T-cell (primary cell): ENCODE data around the gene SMARCD1. TPM values are rescaled to one million over a fixed set of nuclear protein-coding genes. Genes with fewer than 3 reads are reported as not detected.

Experiments
- ATAC-seq, 4 experiments: fragments of 200-7000 bp in 3 of 4; fragments of 150-1000 bp in 1 of 4; cut with Tn5 transposase; replicated peaks in 1 of 4; 1 replicate in 3 of 4; 2 replicates in 1 of 4; pipeline ENCODE4 v1.10.0; 2021; ENCODE audit warnings: moderate library complexity in 3 of 4, mild to moderate bottlenecking in 2 of 4, moderate number of reproducible peaks in 1 of 4
- CTCF ChIA-PET, 2 donors: fragments of 300-600 bp; sonication (Branson Sonifier 250); formaldehyde crosslinking; loops; one replicate each; lab custom pipeline; 2022; ENCODE audit warnings: antibody characterized with exemption in 2 of 2; lab: Charles Lee
- POLR2A ChIA-PET, 2 donors: fragments of 300-600 bp; sonication (Branson Sonifier 250); formaldehyde crosslinking; loops; one replicate each; lab custom pipeline; 2022; ENCODE audit warnings: antibody characterized with exemption in 2 of 2; lab: Charles Lee
- DNase-seq, 35 experiments: peaks; one replicate each; pipeline versions ENCODE4 v3.0.0 to v3.0.0-alpha.2; 2013 to 2023
- H3K27ac ChIP-seq: one replicate; pipeline ENCODE4 v1.5.1; 2013; ENCODE audit warnings: low read length
- H3K27me3 ChIP-seq, 2 experiments: replicated peaks in 1 of 2; 1 replicate in 1 of 2; 2 replicates in 1 of 2; pipeline versions ENCODE4 v1.6.1 to v1.7.0; 2013; ENCODE audit warnings: low read length in 1 of 2, mixed read lengths in 1 of 2; ENCODE audit not compliant: control insufficient read depth in 2 of 2, insufficient read depth in 2 of 2; ENCODE audit errors: extremely low read depth in 1 of 2
- H3K36me3 ChIP-seq, 2 donors: 1 replicate in 1 of 2; 2 replicates in 1 of 2; pipeline versions ENCODE4 v1.6.1 to v1.7.0; 2013; ENCODE audit warnings: low read length in 1 of 2; ENCODE audit not compliant: control insufficient read depth in 2 of 2, insufficient read depth in 1 of 2; ENCODE audit errors: extremely low read depth in 1 of 2
- H3K4me1 ChIP-seq, 2 experiments: 1 replicate in 1 of 2; 2 replicates in 1 of 2; pipeline versions ENCODE4 v1.6.1 to v1.7.0; 2013; ENCODE audit warnings: low read length in 2 of 2, mixed read lengths in 1 of 2; ENCODE audit not compliant: insufficient read depth in 2 of 2, control insufficient read depth in 1 of 2; ENCODE audit errors: extremely low read depth in 1 of 2
- H3K4me3 ChIP-seq, 2 donors: 1 replicate in 1 of 2; 2 replicates in 1 of 2; pipeline versions ENCODE4 v1.5.1 to v1.7.0; 2013; ENCODE audit warnings: mild to moderate bottlenecking in 2 of 2, low read length in 1 of 2, moderate library complexity in 1 of 2; ENCODE audit not compliant: control insufficient read depth in 1 of 2; ENCODE audit errors: extremely low read depth in 1 of 2
- H3K9me3 ChIP-seq: 2 replicates; pipeline ENCODE4 v1.7.0; 2013
- H3K27ac Mint-ChIP-seq, 2 donors: one replicate each; pipeline ENCODE4 v1.8.0; 2020 to 2021; ENCODE audit warnings: mild to moderate bottlenecking in 2 of 2, mixed read lengths in 2 of 2
- H3K27me3 Mint-ChIP-seq, 2 donors: one replicate each; pipeline ENCODE4 v1.8.0; 2021 to 2022; ENCODE audit warnings: mixed read lengths in 2 of 2
- H3K36me3 Mint-ChIP-seq: one replicate; pipeline ENCODE4 v1.8.0; 2021; ENCODE audit warnings: mixed read lengths
- H3K4me1 Mint-ChIP-seq, 3 donors: one replicate each; pipeline ENCODE4 v1.8.0; 2020 to 2022; ENCODE audit warnings: mixed read lengths in 3 of 3, mild to moderate bottlenecking in 1 of 3
- H3K4me3 Mint-ChIP-seq, 3 donors: one replicate each; pipeline ENCODE4 v1.8.0; 2020 to 2022; ENCODE audit warnings: mild to moderate bottlenecking in 3 of 3, mixed read lengths in 3 of 3, moderate library complexity in 3 of 3
- H3K9me3 Mint-ChIP-seq, 3 donors: one replicate each; pipeline ENCODE4 v1.8.0; 2020 to 2022; ENCODE audit warnings: mixed read lengths in 3 of 3
- WGBS: methylation state at CpG from one replicate; pipeline ENCODE4 v1.1.5; 2013; ENCODE audit warnings: missing lambda C conversion rate; ENCODE audit not compliant: insufficient coverage; 5-methylcytosine and 5-hydroxymethylcytosine counted together
- total RNA-seq, 35 experiments: library from RNA in 6 of 35; stranded (reverse) in 6 of 35; fragments of 120-200 nt in 1 of 35; gene quantifications; one replicate each; pipeline versions ENCODE4 v1.2.1 to v1.2.4 and lab custom pipeline; 2013 to 2026

The SMARCD1 gene
- total RNA-seq, 5 donors from 2014 or later (not counting 1 experiment from before 2014, with no cell fraction given): 71.8 to 79.8 (median 78.8) TPM

DNA sequence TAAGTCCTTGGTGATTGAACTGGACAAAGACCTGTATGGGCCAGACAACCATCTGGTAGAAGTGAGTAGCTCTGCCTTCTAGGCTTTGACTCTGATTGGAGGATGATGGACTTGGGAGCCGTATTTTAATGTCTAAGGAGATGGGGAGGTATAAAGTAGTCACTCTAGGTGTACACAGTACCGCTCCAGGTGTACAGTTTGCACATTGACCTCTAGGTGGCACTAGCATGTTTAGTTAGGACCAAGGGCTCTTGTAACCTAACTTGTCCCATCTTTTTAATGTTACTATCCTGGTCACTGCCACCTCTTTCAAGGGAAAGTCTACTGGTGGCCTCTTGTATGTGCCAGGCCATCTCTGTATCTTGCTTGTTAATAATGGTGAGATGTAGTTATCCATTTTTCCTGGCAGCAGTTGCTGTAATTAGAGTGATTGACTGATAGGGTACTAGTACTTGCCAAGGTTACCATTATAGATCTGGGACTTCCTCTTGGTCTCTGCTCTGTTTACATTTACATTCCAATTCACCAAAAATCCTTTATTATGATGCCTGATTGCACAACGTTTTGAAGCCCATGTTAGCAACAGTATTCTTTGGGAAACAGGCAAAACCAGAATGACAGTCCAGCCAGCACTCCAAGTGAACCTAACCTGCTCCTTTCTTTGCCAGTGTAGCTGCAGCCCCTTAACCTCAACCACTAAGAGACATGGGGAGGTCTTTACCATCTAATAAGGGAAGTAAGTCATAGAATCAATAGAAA is 3.6 kb downstream of the SMARCD1 start:
- H3K27ac ChIP-seq: no peak overlapping the region
- no peaks in the 10 kb centered on the region for H3K9me3 ChIP-seq
- DNase-seq (peak in 27 of 35 experiments; percentile 11 to 78 (median 40)), ATAC-seq (peak in 3 of 4 experiments; percentile 23 to 35 (median 26))
- ChIA-PET CTCF (interaction anchor here (0.5 to 6.9 kb wide), 9 partner anchors 13 to 922 kb away, joined by 3 to 94 read pairs (median 3); partner anchors contain the start of gene COX14 (in 1 of the 2)), POLR2A (interaction anchor here in 1 of 2 donors (0.5 kb wide), 1 partner anchor 76 kb away, joined by 4 read pairs; no protein-coding TSS in a partner anchor)
- no peaks in the 10 kb centered on the region for H3K9me3 Mint-ChIP-seq
- H3K4me3 Mint-ChIP-seq: no peak overlapping the region
- no peak overlapping the region for H3K4me3 ChIP-seq
- 5% methylated on average over 3 of the region's 3 CpGs for WGBS
- peaks cover 10 to 15% of the 10 kb centered on the region in 2 experiments for H3K4me1 ChIP-seq
- no peaks in the 10 kb centered on the region for H3K27me3 Mint-ChIP-seq
- no peaks in the 10 kb centered on the region for H3K27me3 ChIP-seq
- H3K4me1 Mint-ChIP-seq: peaks cover 35 to 39% (median 35%) of the 10 kb centered on the region in 3 donors
- peak overlapping the region; percentile 12 to 73 for H3K27ac Mint-ChIP-seq
- H3K36me3 ChIP-seq: peaks cover 10 to 59% of the 10 kb centered on the region in 2 donors
- H3K36me3 Mint-ChIP-seq: peaks cover 33% of the 10 kb centered on the region

DNA sequence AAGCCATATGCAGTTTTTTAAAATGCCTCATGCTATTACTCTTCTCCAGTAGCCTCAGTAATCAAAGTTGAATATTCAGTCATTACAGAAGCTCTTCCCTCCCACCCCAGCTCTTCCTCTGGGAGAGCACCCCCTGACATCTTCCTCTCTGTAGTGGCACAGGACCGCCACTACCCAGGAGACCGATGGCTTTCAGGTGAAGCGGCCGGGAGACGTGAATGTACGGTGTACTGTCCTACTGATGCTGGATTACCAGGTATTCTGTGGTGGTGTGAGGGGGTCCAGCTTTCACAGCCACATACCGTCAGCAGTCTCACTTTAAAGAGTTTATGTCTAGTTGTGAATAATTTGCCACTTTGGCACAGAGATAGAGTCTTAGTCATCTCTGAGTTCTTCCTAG is 4.6 kb downstream of the SMARCD1 start:
- Histone ChIP-seq H3K36me3 (peaks cover 10 to 69% of the 10 kb centered on the region in 2 donors), H3K4me1 (peaks cover 7% of the 10 kb centered on the region in 2 experiments), H3K4me3 (no peak overlapping the region), H3K27ac (no peak overlapping the region), H3K9me3 (no peaks in the 10 kb centered on the region), H3K27me3 (no peaks in the 10 kb centered on the region)
- ChIA-PET CTCF (interaction anchor here (0.5 to 6.9 kb wide), 16 partner anchors 12 to 1115 kb away, joined by 3 to 94 read pairs (median 4); partner anchors contain the start of genes COX14 (in 2 of the 2) and CERS5 (in 1 of the 2)), POLR2A (interaction anchor here in 1 of 2 donors (0.5 kb wide), 1 partner anchor 26 kb away, joined by 4 read pairs; no protein-coding TSS in a partner anchor)
- Mint-ChIP-seq H3K9me3 (no peaks in the 10 kb centered on the region), H3K4me1 (peaks cover 33 to 35% (median 33%) of the 10 kb centered on the region in 3 donors), H3K36me3 (peaks cover 35% of the 10 kb centered on the region), H3K4me3 (no peak overlapping the region), H3K27me3 (no peaks in the 10 kb centered on the region), H3K27ac (no peak overlapping the region)
- DNase-seq (no peak), ATAC-seq (no peak)
- no CpG with 5 or more reads among the region's 7 CpGs for WGBS

DNA sequence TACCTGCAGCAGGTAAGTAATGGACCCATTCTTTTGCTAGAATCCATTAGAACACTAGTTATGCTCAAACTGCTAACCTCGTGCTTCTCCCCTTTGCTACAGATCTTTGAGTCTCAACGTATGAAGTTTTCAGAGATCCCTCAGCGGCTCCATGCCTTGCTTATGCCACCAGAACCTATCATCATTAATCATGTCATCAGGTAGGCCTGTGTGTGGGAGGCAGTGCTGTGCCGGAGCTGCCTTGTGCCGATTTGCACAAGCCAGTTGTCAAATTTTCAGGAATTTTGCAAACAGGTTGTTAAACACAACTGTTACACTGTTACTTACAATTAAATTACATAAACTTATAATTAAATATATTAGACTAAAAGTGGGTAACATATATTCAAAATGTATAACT is 5.2 kb downstream of the SMARCD1 start:
- peaks cover 39% of the 10 kb centered on the region for H3K36me3 Mint-ChIP-seq
- no peak overlapping the region for H3K4me3 ChIP-seq
- no peak overlapping the region for H3K27ac Mint-ChIP-seq
- WGBS: 100% methylated on average over 1 of the region's 5 CpGs
- no peaks in the 10 kb centered on the region for H3K27me3 ChIP-seq
- H3K27ac ChIP-seq: no peak overlapping the region
- ATAC-seq (no peak), DNase-seq (no peak)
- H3K4me3 Mint-ChIP-seq: no peak overlapping the region
- peaks cover 10 to 74% of the 10 kb centered on the region in 2 donors for H3K36me3 ChIP-seq
- ChIA-PET CTCF (interaction anchor here (0.8 to 6.9 kb wide), 7 partner anchors 16 to 512 kb away, joined by 3 to 94 read pairs (median 4); partner anchors contain the start of genes CERS5 (in 1 of the 2) and COX14 (in 1 of the 2)), POLR2A (interaction anchor here in 1 of 2 donors (0.6 kb wide), 2 partner anchors 44 to 241 kb away, joined by 3 read pairs; no protein-coding TSS in a partner anchor)
- no peaks in the 10 kb centered on the region for H3K9me3 ChIP-seq
- H3K4me1 ChIP-seq: peaks cover 7% of the 10 kb centered on the region in 2 experiments
- H3K27me3 Mint-ChIP-seq: no peaks in the 10 kb centered on the region
- H3K4me1 Mint-ChIP-seq: peaks cover 29 to 32% (median 31%) of the 10 kb centered on the region in 3 donors
- H3K9me3 Mint-ChIP-seq: no peaks in the 10 kb centered on the region

DNA sequence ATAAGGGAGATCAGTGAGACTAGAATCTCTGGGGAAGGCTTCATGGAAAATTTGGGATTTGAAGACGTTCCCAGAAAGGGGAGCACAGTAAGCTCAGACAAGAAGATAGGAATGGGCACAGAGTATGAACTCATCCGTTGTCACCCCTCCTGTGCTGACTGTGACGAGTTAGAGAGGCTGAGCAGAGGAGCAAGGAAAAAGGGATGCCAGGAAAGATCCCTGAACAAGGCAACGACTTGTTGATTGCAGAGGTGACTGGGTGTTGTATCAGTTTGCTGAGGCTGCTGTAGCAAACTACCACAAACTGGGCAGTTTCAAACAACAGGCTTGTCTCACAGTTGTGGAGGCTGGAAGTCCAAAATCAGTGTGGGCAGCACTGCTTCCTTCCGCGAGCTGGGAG is 12.8 kb downstream of the SMARCD1 start:
- Histone ChIP-seq H3K4me1 (no peaks in the 10 kb centered on the region), H3K9me3 (no peaks in the 10 kb centered on the region), H3K27me3 (no peaks in the 10 kb centered on the region), H3K4me3 (no peak overlapping the region), H3K36me3 (peaks cover 21 to 73% of the 10 kb centered on the region in 2 donors), H3K27ac (no peak overlapping the region)
- Mint-ChIP-seq H3K4me1 (no peaks in the 10 kb centered on the region), H3K27me3 (no peaks in the 10 kb centered on the region), H3K4me3 (no peak overlapping the region), H3K27ac (no peak overlapping the region), H3K9me3 (no peaks in the 10 kb centered on the region), H3K36me3 (peaks cover 56% of the 10 kb centered on the region)
- DNase-seq (no peak), ATAC-seq (no peak)
- POLR2A ChIA-PET: interaction anchor here in 1 of 2 donors (0.7 kb wide), 1 partner anchor 339 kb away, joined by 4 read pairs; no protein-coding TSS in a partner anchor
- CTCF ChIA-PET: no interaction called here
- 100% methylated on average over 4 of the region's 6 CpGs for WGBS

DNA sequence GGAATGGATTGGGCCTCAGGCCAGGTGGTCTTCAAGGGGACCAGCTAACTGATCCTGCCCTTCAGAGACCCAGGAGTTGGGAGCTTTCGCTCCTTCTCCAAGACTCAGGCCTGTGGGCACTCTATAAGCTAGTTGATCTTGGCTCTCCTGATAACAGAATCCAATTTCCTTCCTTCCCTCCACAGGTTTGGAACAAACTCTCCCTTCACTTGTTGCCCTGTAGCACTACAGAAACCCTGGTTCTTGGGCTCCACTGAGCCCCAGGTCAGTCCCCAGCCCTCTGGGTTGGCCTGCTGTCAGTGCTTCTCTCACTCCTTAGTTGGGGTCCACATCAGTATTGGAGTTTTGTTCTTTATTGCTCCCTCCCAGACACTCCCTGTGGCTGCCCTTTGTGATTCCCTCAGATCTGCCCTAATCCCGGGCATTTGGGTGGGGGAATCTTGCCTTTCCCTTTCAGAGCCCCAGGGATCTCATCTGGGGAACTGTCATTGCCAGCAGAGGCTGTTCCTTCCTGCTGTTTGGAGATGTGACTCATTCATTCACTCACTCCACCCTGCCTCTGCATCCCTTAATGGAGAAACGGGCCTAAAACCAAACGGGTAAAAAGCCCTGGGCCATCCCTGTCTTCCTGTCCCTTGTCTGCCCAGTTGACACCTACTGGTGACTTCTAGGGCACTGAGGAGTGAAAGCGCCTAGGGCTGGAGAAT is 14.3 kb downstream of the SMARCD1 start:
- no peak for DNase-seq
- no peak overlapping the region for H3K4me3 ChIP-seq
- H3K27ac Mint-ChIP-seq: no peak overlapping the region
- CTCF ChIA-PET: no interaction called here
- POLR2A ChIA-PET: no interaction called here
- no peak for ATAC-seq
- peaks cover 0 to 4% of the 10 kb centered on the region in 2 experiments for H3K27me3 ChIP-seq
- H3K9me3 ChIP-seq: no peaks in the 10 kb centered on the region
- peaks cover 21 to 59% of the 10 kb centered on the region in 2 donors for H3K36me3 ChIP-seq
- peaks cover 54% of the 10 kb centered on the region for H3K36me3 Mint-ChIP-seq
- WGBS: 94% methylated on average over 3 of the region's 5 CpGs
- no peak overlapping the region for H3K4me3 Mint-ChIP-seq
- no peaks in the 10 kb centered on the region for H3K27me3 Mint-ChIP-seq
- H3K4me1 Mint-ChIP-seq: no peaks in the 10 kb centered on the region
- H3K27ac ChIP-seq: no peak overlapping the region
- no peaks in the 10 kb centered on the region for H3K4me1 ChIP-seq
- no peaks in the 10 kb centered on the region for H3K9me3 Mint-ChIP-seq

DNA sequence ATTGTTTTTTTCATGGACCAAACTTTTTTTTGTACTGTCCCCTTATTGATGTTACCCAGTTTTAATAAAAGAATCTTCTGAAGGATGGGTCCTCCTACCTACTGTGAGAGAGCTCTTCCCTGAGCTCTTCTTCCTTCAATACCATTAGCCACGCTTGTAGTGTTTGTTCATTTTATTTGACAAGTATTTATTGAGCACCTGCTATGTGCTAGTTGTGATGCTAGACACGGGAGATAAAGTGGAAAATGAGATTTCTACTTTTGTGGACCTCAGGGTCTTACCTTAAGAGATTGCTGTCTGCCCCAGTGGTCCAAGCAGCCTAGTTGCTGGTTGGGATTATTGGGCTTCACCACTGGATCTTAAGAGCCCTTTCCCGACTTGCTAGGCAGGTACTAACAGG is 15.4 kb downstream of the SMARCD1 start:
- DNase-seq (no peak), ATAC-seq (no peak)
- Histone ChIP-seq H3K27me3 (peaks cover 0 to 15% of the 10 kb centered on the region in 2 experiments), H3K4me3 (no peak overlapping the region), H3K27ac (no peak overlapping the region), H3K9me3 (no peaks in the 10 kb centered on the region), H3K36me3 (peaks cover 21 to 50% of the 10 kb centered on the region in 2 donors), H3K4me1 (no peaks in the 10 kb centered on the region)
- Mint-ChIP-seq H3K4me1 (no peaks in the 10 kb centered on the region), H3K27ac (peak overlapping the region in 1 of 2 donors; percentile 8), H3K27me3 (no peaks in the 10 kb centered on the region), H3K9me3 (no peaks in the 10 kb centered on the region), H3K36me3 (peaks cover 48% of the 10 kb centered on the region), H3K4me3 (no peak overlapping the region)
- POLR2A ChIA-PET: interaction anchor here in 1 of 2 donors (0.6 to 0.7 kb wide), 2 partner anchors 468 to 1058 kb away, joined by 4 to 5 read pairs; no protein-coding TSS in a partner anchor
- 91% methylated on average over 2 of the region's 3 CpGs for WGBS
- CTCF ChIA-PET: interaction anchor here in 1 of 2 donors (0.6 to 0.8 kb wide), 3 partner anchors 20 to 1752 kb away, joined by 3 to 5 read pairs (median 3); no protein-coding TSS in a partner anchor
